Ishikawa (cell line): ENCODE measurements around the gene CACNG4.

Experiments
- CEBPB ChIP-seq: IDR thresholded peaks from 2 replicates; pipeline ENCODE4 v1.6.1; 2012
- CREB1 ChIP-seq: IDR thresholded peaks from 2 replicates; pipeline ENCODE4 v1.6.1; 2012; ENCODE audit warnings: low read depth
- EGR1 ChIP-seq: IDR thresholded peaks from 2 replicates; pipeline ENCODE4 v1.6.1; 2012
- EP300 ChIP-seq: IDR thresholded peaks from 2 replicates; pipeline ENCODE4 v1.6.1; 2012; ENCODE audit warnings: borderline replicate concordance
- FOXM1 ChIP-seq: IDR thresholded peaks from 2 replicates; pipeline ENCODE4 v1.6.1; 2012; ENCODE audit warnings: low read depth, borderline replicate concordance
- NFIC ChIP-seq: IDR thresholded peaks from 2 replicates; pipeline ENCODE4 v1.6.1; 2012
- RAD21 ChIP-seq: IDR thresholded peaks from 2 replicates; pipeline ENCODE4 v1.6.1; 2012; ENCODE audit warnings: low read depth
- TAF1 ChIP-seq: IDR thresholded peaks from 2 replicates; pipeline ENCODE4 v1.6.1; 2012; ENCODE audit warnings: low read depth, mild to moderate bottlenecking
- TCF12 ChIP-seq: IDR thresholded peaks from 2 replicates; pipeline ENCODE4 v1.6.1; 2012; ENCODE audit warnings: low read depth
- TEAD4 ChIP-seq: IDR thresholded peaks from 2 replicates; pipeline ENCODE4 v1.6.1; 2012
- USF1 ChIP-seq: IDR thresholded peaks from 2 replicates; pipeline ENCODE4 v1.6.1; 2012
- YY1 ChIP-seq: IDR thresholded peaks from 2 replicates; pipeline ENCODE4 v1.6.1; 2012; ENCODE audit warnings: low read depth
- ZBTB7A ChIP-seq: IDR thresholded peaks from 2 replicates; pipeline ENCODE4 v1.6.1; 2012; ENCODE audit warnings: low read depth
- TF ChIP-seq, protein P1 (sequence below): IDR thresholded peaks from 2 replicates; pipeline ENCODE4 v1.6.1; 2012
- TF ChIP-seq, protein P2 (sequence below): IDR thresholded peaks from 2 replicates; pipeline ENCODE4 v1.6.1; 2012; ENCODE audit warnings: low read depth, mild to moderate bottlenecking

Gene CACNG4

GRCh38 chr17:67016039-67016762 lies 51.7 kb downstream of the CACNG4 start:
- TF ChIP-seq YY1 (no peak), RAD21 (peak; percentile 31)

- TF ChIP-seq USF1 (no peak), YY1 (no peak), TEAD4 (no peak), TAF1 (no peak), NFIC (no peak), RAD21 (no peak), CEBPB (no peak), CREB1 (no peak), TCF12 (no peak), ZBTB7A (no peak), EGR1 (no peak)
- TF ChIP-seq, protein P1, sequence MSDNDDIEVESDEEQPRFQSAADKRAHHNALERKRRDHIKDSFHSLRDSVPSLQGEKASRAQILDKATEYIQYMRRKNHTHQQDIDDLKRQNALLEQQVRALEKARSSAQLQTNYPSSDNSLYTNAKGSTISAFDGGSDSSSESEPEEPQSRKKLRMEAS: no peak
Measured at GRCh38 chr17:67017910-67018309, 53.4 kb downstream of the CACNG4 start.

DNA sequence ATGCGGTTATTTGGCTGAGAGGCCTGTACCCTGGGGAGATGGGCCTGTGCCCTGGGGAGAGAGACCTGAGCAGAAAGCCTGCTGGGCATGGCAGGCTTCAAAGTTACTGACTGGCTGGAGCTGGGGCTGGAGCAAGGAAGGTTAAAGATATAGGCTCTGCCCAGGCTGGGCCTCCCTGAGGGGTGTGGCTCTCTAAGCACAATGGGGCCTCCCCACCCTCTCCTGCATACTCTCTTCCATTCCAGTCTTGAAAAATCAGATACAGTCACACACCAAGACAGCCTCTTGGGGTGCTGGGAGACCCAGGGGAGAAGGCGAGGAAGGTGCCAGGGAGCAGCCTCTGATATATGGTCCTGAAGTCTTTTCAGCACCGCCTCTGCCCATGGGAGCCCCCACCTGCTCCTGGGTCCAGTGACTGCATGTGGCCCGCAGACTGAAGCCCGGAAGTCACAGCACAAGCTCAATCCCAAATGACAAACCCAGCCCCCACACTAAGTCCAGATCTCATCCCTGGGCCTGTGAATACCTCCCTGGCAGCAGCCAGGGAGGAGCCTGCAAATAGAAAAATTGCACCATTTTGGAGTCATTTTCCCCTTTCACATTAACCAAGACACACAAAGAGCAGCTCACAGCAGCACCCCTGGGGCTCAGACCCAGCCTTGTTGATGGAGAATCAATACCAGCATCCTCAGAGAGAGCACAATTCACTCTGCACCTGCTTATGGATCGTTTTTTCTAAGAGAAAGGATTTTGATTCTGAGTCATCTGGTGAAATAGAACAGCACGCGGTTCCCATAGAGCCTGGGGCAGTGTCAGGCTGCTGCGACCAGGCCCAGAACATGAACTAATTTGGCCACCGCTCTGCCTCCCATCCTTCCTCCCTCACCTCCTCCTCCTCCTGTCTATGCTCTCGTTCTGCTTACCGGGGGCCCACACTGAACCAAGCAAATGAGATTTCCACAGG lies 54.2 kb downstream of the CACNG4 start:
- TF ChIP-seq TCF12 (no peak), YY1 (no peak), EGR1 (no peak), RAD21 (no peak), NFIC (no peak), CREB1 (no peak), FOXM1 (no peak), TEAD4 (no peak), ZBTB7A (no peak)
- TF ChIP-seq, protein P2, sequence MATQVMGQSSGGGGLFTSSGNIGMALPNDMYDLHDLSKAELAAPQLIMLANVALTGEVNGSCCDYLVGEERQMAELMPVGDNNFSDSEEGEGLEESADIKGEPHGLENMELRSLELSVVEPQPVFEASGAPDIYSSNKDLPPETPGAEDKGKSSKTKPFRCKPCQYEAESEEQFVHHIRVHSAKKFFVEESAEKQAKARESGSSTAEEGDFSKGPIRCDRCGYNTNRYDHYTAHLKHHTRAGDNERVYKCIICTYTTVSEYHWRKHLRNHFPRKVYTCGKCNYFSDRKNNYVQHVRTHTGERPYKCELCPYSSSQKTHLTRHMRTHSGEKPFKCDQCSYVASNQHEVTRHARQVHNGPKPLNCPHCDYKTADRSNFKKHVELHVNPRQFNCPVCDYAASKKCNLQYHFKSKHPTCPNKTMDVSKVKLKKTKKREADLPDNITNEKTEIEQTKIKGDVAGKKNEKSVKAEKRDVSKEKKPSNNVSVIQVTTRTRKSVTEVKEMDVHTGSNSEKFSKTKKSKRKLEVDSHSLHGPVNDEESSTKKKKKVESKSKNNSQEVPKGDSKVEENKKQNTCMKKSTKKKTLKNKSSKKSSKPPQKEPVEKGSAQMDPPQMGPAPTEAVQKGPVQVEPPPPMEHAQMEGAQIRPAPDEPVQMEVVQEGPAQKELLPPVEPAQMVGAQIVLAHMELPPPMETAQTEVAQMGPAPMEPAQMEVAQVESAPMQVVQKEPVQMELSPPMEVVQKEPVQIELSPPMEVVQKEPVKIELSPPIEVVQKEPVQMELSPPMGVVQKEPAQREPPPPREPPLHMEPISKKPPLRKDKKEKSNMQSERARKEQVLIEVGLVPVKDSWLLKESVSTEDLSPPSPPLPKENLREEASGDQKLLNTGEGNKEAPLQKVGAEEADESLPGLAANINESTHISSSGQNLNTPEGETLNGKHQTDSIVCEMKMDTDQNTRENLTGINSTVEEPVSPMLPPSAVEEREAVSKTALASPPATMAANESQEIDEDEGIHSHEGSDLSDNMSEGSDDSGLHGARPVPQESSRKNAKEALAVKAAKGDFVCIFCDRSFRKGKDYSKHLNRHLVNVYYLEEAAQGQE: no peak
- TF ChIP-seq, protein P1: no peak

GRCh38 chr17:67019809-67020208 lies 55.3 kb downstream of the CACNG4 start:
- no peak for TF ChIP-seq EP300
- TF ChIP-seq, protein P1: no peak
- no peak for TF ChIP-seq TEAD4
- no peak for TF ChIP-seq CREB1
- TF ChIP-seq NFIC: no peak
- TF ChIP-seq YY1: no peak
- TF ChIP-seq RAD21: no peak
- TF ChIP-seq, protein P2: no peak
- no peak for TF ChIP-seq TAF1
- TF ChIP-seq CEBPB: no peak
- no peak for TF ChIP-seq USF1
- TF ChIP-seq EGR1: no peak
- TF ChIP-seq ZBTB7A: no peak
- no peak for TF ChIP-seq FOXM1
- TF ChIP-seq TCF12: no peak

DNA sequence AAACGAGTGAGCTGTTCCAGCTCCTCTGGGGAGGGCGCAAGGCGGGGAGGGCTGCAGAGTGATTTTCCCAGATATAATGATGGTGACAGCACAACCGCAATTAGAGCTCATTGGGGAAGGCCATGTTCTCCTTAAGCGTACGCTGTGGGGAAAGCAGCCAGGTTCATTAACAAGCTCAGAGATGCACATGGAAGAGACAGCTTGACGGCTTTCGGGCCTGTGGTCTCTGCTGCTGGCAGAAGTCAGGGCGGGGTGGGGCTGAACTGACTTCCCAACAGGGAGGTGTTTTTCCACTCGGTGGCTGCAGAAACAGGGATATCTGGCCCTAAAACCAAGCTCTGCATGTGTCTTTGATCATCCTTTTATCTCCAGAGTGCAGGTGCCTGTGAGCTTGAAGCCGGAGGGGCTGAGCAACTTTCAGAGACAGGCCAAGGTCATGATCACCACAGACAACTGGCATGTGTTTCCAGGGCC lies 55.8 kb downstream of the CACNG4 start:
- TF ChIP-seq YY1 (no peak), TCF12 (no peak), FOXM1 (no peak), RAD21 (no peak), USF1 (no peak), TAF1 (no peak), CREB1 (no peak), NFIC (no peak), TEAD4 (no peak)
- TF ChIP-seq, protein P1: no peak
- TF ChIP-seq, protein P2: no peak
